ENCODE measurements around the gene RIC8A.

RIC8A gene

DNA sequence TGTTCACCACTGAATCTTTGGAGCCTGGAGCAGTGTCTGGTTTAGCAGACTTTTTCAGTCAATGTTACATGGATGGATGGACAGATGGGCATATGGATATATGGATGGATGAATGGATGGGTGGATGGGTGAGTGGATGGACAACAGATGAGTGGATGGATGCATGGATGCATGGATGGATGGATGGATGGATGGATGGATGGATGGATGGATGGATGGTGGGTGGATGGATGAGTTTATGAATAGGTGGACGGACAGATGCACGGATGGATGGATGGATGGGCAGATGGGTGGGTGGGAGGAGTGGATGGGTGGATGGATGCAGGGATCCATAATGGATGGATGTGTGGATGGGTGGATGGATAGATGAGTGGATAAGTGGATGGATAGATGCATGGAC lies 48.3 kb downstream of the RIC8A start:
- TF ChIP-seq, protein P1, sequence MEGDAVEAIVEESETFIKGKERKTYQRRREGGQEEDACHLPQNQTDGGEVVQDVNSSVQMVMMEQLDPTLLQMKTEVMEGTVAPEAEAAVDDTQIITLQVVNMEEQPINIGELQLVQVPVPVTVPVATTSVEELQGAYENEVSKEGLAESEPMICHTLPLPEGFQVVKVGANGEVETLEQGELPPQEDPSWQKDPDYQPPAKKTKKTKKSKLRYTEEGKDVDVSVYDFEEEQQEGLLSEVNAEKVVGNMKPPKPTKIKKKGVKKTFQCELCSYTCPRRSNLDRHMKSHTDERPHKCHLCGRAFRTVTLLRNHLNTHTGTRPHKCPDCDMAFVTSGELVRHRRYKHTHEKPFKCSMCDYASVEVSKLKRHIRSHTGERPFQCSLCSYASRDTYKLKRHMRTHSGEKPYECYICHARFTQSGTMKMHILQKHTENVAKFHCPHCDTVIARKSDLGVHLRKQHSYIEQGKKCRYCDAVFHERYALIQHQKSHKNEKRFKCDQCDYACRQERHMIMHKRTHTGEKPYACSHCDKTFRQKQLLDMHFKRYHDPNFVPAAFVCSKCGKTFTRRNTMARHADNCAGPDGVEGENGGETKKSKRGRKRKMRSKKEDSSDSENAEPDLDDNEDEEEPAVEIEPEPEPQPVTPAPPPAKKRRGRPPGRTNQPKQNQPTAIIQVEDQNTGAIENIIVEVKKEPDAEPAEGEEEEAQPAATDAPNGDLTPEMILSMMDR (conservative IDR thresholded peaks at IDR 0.05), result no peak
- TF ChIP-seq ZFX (IDR thresholded peaks at IDR 0.05), result no peak
- H3K27ac ChIP-seq, result no peak overlapping the region

DNA sequence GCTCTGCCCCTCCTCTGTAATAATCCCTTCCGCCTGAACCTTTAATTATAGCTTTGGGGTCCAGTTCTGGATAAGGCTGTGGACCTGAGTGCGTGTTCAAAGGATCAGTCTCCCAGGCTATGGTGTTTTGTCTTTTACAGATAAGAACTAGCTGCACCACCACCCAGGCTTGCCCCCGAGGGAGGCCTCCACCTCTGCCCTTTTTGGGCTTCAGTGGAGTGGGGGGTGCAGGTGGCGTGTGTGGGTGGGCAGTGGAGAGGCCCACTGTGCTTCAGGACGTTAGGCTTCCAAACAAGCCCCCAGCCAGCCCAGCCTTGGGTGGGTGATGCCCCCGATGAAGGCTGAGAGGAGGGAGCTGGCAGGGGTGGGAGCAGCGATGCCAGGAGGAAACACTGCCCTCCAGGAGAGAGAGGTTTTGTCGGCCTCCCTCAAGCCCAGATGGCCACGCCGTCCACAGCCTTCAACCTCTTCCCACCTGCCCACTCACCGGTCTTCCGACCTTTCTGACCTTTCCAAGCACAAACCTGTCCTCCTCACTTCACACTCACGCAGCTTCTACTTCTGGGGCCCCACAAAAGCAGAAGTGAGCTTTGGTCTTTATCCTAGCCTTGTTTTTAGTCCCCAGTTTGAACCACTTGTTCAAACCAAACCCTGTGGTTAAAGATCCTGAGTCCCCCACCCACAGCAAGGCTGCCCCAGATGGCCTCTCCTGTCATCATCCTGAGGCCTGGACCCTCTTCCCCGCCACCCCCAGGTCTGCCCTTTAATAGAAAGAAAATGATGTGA lies 49.6 kb downstream of the RIC8A start:
- TF ChIP-seq, protein P1 (conservative IDR thresholded peaks at IDR 0.05), result no peak
- no peak for TF ChIP-seq ZFX (IDR thresholded peaks at IDR 0.05)

DNA sequence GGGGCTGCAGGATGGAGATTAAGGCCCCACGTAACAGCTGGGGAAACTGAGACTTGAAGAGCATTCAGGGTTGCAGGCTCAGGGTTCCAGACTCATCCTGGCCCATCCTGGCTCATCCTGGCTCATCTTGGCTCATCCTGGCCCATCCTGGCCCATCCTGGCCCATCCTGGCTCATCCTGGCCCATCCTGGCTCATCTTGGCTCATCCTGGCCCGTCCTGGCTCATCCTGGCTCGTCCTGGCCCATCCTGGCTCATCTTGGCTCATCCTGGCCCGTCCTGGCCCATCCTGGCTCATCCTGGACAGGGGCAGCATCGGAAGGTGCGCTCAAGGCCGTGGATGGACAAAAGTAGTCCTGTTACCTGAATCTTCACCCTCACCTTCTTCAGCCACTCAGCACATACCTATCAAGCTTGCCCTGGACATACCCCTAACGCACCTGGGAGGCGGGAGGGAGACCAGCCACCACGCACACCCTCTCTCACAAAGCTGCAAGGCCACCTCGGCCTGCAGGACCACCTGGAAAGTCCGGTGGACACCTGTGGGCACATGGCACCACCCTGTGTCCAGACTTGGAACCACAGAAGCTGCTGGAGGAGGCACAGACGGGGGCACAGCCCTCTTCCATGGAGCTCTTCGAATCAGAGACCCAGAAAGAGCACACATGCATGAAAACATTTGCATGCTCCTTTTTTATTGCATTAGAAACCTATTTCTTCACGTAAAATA lies 50.4 kb downstream of the RIC8A start:
- TF ChIP-seq, protein P1 (conservative IDR thresholded peaks at IDR 0.05), result no peak; the same call in 1 of the 2 replicates
- no peak for TF ChIP-seq ZFX (IDR thresholded peaks at IDR 0.05)
- H3K27ac ChIP-seq, result no peak overlapping the region

More for the DNA sequence above, 49.6 kb downstream of the RIC8A start:
- no peak overlapping the region for H3K27ac ChIP-seq

DNA sequence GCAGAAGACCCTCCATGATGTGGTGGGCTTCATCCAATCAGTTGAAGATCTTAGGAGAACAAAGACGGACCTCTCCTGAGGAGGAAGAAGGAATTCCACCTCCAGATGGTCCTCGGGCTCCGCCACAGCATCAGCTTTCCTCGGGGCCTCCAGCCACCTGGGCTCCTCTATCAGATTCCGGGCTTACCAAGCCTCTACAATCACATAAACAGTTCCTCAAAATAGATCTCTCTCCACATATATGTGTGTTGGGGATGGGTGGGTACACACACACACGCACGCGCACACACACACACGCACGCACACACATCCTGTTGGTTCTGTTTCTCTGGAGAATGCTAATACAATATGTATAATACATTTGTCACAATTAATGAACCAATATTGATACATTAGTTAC lies 51.9 kb downstream of the RIC8A start:
- no peak for TF ChIP-seq ZFX (IDR thresholded peaks at IDR 0.05)
- TF ChIP-seq, protein P1 (conservative IDR thresholded peaks at IDR 0.05), result no peak
- H3K27ac ChIP-seq, result no peak overlapping the region

DNA sequence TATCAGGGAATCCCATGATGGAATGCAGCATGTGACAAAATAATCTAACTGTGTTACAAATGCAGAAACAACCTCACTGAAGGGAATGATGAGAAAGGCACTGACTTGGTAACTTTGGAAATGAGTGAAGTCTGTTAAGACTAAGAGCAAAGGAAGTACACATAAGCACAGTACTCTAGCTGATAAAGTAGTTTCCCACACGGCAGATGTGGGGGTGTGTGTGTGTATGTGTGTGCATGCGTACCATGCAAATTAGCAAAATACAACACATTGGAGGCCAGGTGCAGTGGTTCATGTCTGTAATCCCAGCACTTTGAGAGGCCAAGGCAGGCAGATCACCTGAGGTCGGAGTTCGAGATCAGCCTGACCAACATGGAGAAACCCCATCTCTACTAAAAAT lies 54.1 kb downstream of the RIC8A start:
- TF ChIP-seq, protein P1 (conservative IDR thresholded peaks at IDR 0.05), result no peak
- TF ChIP-seq ZFX (IDR thresholded peaks at IDR 0.05), result no peak
- no peak overlapping the region for H3K27ac ChIP-seq

Data from C4-2B (cell line).